Measurements from ENCODE around the gene SCN1B.

SCN1B gene

DNA sequence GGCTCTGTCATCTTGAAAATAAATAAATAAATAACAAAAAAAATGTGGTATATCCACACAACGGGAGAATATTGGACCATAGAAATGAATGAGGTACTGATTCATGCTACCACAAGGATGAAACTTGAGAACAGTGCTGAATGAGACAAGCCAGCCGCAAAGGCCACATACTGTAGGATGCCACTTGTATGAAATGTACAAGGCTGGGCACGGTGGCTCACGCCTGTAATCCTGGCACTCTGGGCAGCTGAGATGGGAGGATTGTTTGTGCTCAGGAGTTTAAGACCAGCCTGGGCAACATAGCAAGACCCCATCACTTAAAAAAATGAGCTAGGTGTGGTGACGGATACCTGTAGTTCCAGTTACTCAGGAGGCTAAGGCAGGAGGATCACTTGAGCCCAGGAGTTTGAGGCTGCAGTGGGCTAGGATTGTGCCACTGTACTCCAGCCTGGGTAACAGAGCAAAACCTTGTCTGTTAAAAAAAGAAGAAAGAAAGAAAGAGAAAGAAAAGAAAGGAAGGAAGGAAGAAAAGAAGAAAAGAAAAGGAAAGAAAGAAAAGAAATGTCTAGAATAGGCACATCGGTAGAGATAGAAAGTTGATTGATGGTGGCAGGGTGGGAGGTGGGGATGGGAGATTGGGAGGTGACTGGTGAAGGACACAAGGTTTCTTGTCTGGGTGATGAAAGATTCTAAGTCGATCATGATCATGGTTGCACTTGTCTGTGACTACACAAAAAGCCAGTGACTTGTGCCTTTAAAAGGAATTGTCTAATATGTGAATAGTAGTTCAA lies 31.5 kb downstream of the SCN1B start:
- Histone ChIP-seq H3K4me2 (no peak overlapping the region), H3K9me3 (no peaks in the 10 kb centered on the region), H3K9ac (no peak overlapping the region), H3K36me3 (no peaks in the 10 kb centered on the region), H3K4me1 (peaks cover 11% of the 10 kb centered on the region), H3K4me3 (no peak overlapping the region), H4K20me1 (no peaks in the 10 kb centered on the region), H3K27me3 (no peaks in the 10 kb centered on the region), H3K27ac (no peak overlapping the region)
- no peak for TF ChIP-seq Cebpa-rat (IDR thresholded peaks at IDR 0.05)

DNA sequence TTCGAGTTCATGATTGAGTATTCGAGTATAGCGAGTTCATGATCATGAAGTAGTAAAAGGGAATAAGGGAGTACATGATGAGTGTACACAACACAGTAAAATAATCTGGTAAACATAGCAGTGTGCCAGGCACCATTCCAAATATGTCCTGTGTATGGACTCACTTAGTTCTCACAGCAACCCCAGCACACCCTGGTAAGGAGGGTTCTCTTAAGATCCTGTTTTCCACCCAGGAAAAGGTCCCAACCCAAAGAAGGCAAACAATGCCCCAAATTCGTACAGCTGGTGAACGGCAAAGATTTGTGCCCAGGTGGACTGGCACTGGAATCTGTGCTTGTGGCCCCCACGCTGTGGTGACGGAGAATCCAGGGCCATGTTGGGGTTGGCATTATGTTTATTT lies 32.7 kb downstream of the SCN1B start:
- Histone ChIP-seq H3K4me2 (no peak overlapping the region), H3K9ac (no peak overlapping the region), H3K36me3 (no peaks in the 10 kb centered on the region), H3K4me1 (peaks cover 20% of the 10 kb centered on the region), H4K20me1 (no peaks in the 10 kb centered on the region), H3K27ac (no peak overlapping the region), H3K27me3 (no peaks in the 10 kb centered on the region), H3K9me3 (no peaks in the 10 kb centered on the region), H3K4me3 (no peak overlapping the region)
- TF ChIP-seq Cebpa-rat (IDR thresholded peaks at IDR 0.05) = no peak

DNA sequence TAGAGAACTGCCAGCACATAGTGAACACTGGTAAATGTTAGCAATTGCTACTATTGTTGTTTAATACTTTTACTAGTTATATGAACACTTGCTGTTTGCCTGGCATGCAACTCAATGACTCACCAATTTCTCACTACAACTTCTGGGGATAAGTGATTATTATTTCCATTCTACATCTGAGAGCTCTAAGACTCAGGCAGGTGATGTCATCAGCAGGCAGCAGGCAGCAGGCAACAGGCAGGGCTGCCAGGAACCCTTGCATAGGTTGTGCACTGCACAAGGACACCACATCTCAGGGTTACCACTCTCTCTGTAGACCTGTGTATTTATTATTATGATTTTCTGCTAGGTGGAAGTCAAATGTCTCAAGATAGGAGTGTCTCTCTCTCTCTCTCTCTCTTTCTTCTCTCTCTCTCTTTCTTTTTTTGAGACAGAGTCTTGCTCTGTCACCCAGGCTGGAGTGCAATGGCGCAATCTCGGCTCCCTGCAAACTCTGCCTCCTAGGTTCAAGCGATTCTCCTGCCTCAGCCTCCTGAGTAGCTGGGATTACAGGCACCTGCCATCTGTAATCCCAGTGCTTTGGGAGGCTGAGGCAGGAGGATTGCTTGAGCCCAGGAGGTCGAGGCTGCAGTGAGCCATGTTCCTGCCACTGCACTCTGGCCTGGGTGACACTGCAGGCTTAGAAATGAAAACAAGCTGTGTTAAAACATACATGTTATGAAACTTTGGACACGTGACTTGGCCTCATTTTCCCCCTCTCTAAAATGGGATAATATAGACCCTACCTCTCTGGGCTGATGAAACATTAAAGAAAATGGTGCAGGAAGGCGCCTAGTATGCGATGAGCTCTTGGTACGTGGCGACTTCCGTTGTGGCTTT lies 33.9 kb downstream of the SCN1B start:
- no peaks in the 10 kb centered on the region for H3K27me3 ChIP-seq
- peaks cover 29% of the 10 kb centered on the region for H3K4me1 ChIP-seq
- no peak for TF ChIP-seq Cebpa-rat (IDR thresholded peaks at IDR 0.05)
- no peak overlapping the region for H3K9ac ChIP-seq
- H4K20me1 ChIP-seq = no peaks in the 10 kb centered on the region
- no peaks in the 10 kb centered on the region for H3K9me3 ChIP-seq
- H3K36me3 ChIP-seq = no peaks in the 10 kb centered on the region
- H3K4me2 ChIP-seq = no peak overlapping the region
- H3K4me3 ChIP-seq = no peak overlapping the region
- H3K27ac ChIP-seq = no peak overlapping the region

GRCh38 chr19:35065574-35065973 lies 35.3 kb downstream of the SCN1B start:
- no peak overlapping the region for H3K4me3 ChIP-seq
- peaks cover 40% of the 10 kb centered on the region for H3K4me1 ChIP-seq
- TF ChIP-seq Cebpa-rat (IDR thresholded peaks at IDR 0.05) = no peak
- H3K4me2 ChIP-seq = no peak overlapping the region; the same call in 1 of the 2 replicates
- H3K9ac ChIP-seq = no peak overlapping the region
- H3K36me3 ChIP-seq = no peaks in the 10 kb centered on the region
- H4K20me1 ChIP-seq = no peaks in the 10 kb centered on the region
- H3K27ac ChIP-seq = peak overlapping the region; percentile 12; the same call in 1 of the 2 replicates
- no peaks in the 10 kb centered on the region for H3K9me3 ChIP-seq
- H3K27me3 ChIP-seq = no peaks in the 10 kb centered on the region

- TF ChIP-seq Cebpa-rat (IDR thresholded peaks at IDR 0.05) = no peak
- Histone ChIP-seq H4K20me1 (no peaks in the 10 kb centered on the region), H3K27me3 (no peaks in the 10 kb centered on the region), H3K4me1 (peaks cover 40% of the 10 kb centered on the region), H3K9ac (no peak overlapping the region; the same call in 1 of the 2 replicates), H3K4me3 (no peak overlapping the region), H3K27ac (peak overlapping the region; percentile 12; the same call in 1 of the 2 replicates), H3K9me3 (no peaks in the 10 kb centered on the region), H3K4me2 (peak overlapping the region; percentile 61; the same call in 1 of the 2 replicates), H3K36me3 (no peaks in the 10 kb centered on the region)
Observed at GRCh38 chr19:35066121-35066520, 35.9 kb downstream of the SCN1B start.

GRCh38 chr19:35066691-35067563 lies 36.7 kb downstream of the SCN1B start:
- Histone ChIP-seq H4K20me1 (no peaks in the 10 kb centered on the region), H3K36me3 (no peaks in the 10 kb centered on the region), H3K4me3 (peak overlapping the region; percentile 42; the same call in 1 of the 2 replicates), H3K9ac (peak overlapping the region; percentile 45; the same call in 1 of the 2 replicates), H3K9me3 (no peaks in the 10 kb centered on the region), H3K4me2 (peak overlapping the region; percentile 61), H3K27me3 (no peaks in the 10 kb centered on the region), H3K4me1 (peaks cover 41% of the 10 kb centered on the region), H3K27ac (peak overlapping the region; percentile 30; the same call in 1 of the 2 replicates)
- peak; percentile 64 for TF ChIP-seq Cebpa-rat (IDR thresholded peaks at IDR 0.05)

- Histone ChIP-seq H3K27me3 (no peaks in the 10 kb centered on the region), H4K20me1 (no peaks in the 10 kb centered on the region), H3K36me3 (no peaks in the 10 kb centered on the region), H3K9me3 (no peaks in the 10 kb centered on the region), H3K27ac (no peak overlapping the region), H3K4me1 (peaks cover 63% of the 10 kb centered on the region), H3K4me2 (no peak overlapping the region), H3K4me3 (no peak overlapping the region), H3K9ac (no peak overlapping the region)
- no peak for TF ChIP-seq Cebpa-rat (IDR thresholded peaks at IDR 0.05)
Observed at GRCh38 chr19:35068941-35069634, 38.8 kb downstream of the SCN1B start.

DNA sequence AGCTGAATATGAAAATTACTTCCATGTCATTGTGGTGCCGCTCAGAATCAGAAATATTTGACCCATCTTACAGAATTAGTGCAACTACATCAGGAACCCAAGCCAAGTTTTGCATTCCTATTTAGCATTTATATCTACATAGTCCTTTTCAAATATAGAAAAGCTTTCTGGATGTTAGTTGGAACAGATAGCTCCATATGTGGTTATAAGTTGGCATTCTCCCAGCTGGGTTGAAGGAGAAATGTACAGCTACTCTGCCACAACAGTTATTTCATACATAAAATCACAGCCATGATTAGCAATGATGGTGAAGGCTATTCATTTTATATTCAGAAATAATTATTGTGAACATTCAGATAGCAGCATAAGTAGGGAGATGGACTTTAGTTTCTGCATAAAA lies 39.4 kb downstream of the SCN1B start:
- H3K9ac ChIP-seq = no peak overlapping the region

DNA sequence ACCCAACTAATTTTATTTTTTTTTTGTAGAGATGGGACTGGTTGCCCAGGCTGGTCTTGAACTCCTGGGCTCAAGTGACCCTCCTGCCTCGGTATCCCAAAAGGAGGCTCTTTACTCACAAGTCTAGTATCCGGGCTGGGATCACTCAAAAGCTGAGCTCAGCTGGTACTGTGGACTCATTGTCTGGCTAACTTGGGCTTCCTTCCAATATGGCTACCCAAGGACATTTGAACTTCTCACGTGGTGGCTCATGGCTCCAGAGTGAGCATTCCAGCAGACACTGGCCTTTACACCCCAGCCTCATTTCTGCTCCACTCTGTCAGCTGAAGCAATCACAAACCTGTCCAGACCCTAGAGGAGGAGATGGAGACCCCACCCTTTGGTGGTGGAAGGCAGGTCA lies 40.2 kb downstream of the SCN1B start:
- H3K4me1 ChIP-seq = peaks cover 76% of the 10 kb centered on the region
- H3K4me2 ChIP-seq = no peak overlapping the region
- no peak overlapping the region for H3K27ac ChIP-seq
- no peaks in the 10 kb centered on the region for H3K36me3 ChIP-seq
- no peaks in the 10 kb centered on the region for H4K20me1 ChIP-seq
- no peak overlapping the region for H3K4me3 ChIP-seq
- H3K9me3 ChIP-seq = no peaks in the 10 kb centered on the region
- no peak overlapping the region for H3K9ac ChIP-seq
- H3K27me3 ChIP-seq = no peaks in the 10 kb centered on the region
- TF ChIP-seq Cebpa-rat (IDR thresholded peaks at IDR 0.05) = no peak

More for the DNA sequence above, 39.4 kb downstream of the SCN1B start:
- no peaks in the 10 kb centered on the region for H3K36me3 ChIP-seq
- no peak for TF ChIP-seq Cebpa-rat (IDR thresholded peaks at IDR 0.05)
- H3K4me3 ChIP-seq = no peak overlapping the region
- no peaks in the 10 kb centered on the region for H4K20me1 ChIP-seq
- no peak overlapping the region for H3K27ac ChIP-seq
- peaks cover 69% of the 10 kb centered on the region for H3K4me1 ChIP-seq
- H3K4me2 ChIP-seq = no peak overlapping the region
- no peaks in the 10 kb centered on the region for H3K9me3 ChIP-seq
- H3K27me3 ChIP-seq = no peaks in the 10 kb centered on the region
